ENCODE data around the gene MYO18B. TPM values are rescaled to one million over a fixed set of nuclear protein-coding genes. Genes with fewer than 3 reads are reported as not detected.

MYO18B gene
- polyA plus RNA-seq, 3 donors = not detected

- H3K27me3 ChIP-seq (ENCODE audit: control insufficient read depth in 2 of 2, insufficient read depth in 2 of 2, low read length in 2 of 2) = no peaks in the 10 kb centered on the region
- H3K4me1 ChIP-seq (ENCODE audit: control insufficient read depth in 1 of 2, insufficient read depth in 2 of 2, low read length in 2 of 2) = no peaks in the 10 kb centered on the region
- 94% methylated on average over 4 of the region's 7 CpGs for WGBS (ENCODE audit: insufficient coverage)
- Mint-ChIP-seq H3K4me1 (no peaks in the 10 kb centered on the region), H3K9me3 (peaks cover 0 to 10% (median 3%) of the 10 kb centered on the region in 7 donors), H3K27me3 (ENCODE audit: low read depth in 3 of 3) (peaks cover 2 to 25% (median 10%) of the 10 kb centered on the region in 3 donors), H3K4me3 (no peak overlapping the region), H3K36me3 (no peaks in the 10 kb centered on the region), H3K27ac (no peak overlapping the region)
- intact Hi-C loops (cut with micrococcal nuclease) = no loop called here
- H3K4me2 ChIP-seq (replicated peaks; ENCODE audit: extremely low read depth, low read length, poor library complexity, severe bottlenecking) = no peak overlapping the region
- no peaks in the 10 kb centered on the region for H3K36me3 ChIP-seq (replicated peaks in 1 of 2; ENCODE audit: control insufficient read depth in 1 of 2, insufficient read depth in 2 of 2, low read length in 2 of 2)
- no peak overlapping the region for H3K9ac ChIP-seq (ENCODE audit: insufficient read depth, low read length, poor library complexity, severe bottlenecking)
- no peaks in the 10 kb centered on the region for H4K20me1 ChIP-seq (ENCODE audit: insufficient read depth, low read length)
- TF ChIP-seq CTCF (IDR thresholded peaks at IDR 0.05) = no peak
- H3K4me3 ChIP-seq (replicated peaks in 1 of 3; ENCODE audit: low read depth in 2 of 3, low read length in 3 of 3) = no peak overlapping the region
- no peaks in the 10 kb centered on the region for H3K79me2 ChIP-seq (ENCODE audit: insufficient read depth, low read length)
- no peak overlapping the region for H3K27ac ChIP-seq (ENCODE audit: low read depth in 1 of 2, low read length in 2 of 2)
- no peak for DNase-seq
- peaks cover 0 to 4% of the 10 kb centered on the region in 2 donors for H3K9me3 ChIP-seq (replicated peaks in 1 of 2; ENCODE audit: control insufficient read depth in 1 of 2, insufficient read depth in 1 of 2, low read length in 2 of 2)
- H2AFZ ChIP-seq (ENCODE audit: insufficient read depth, low read depth, low read length, poor library complexity, severe bottlenecking) = no peak overlapping the region
Measured at GRCh38 chr22:25911243-25911972, 169.4 kb downstream of the MYO18B start.

- no peaks in the 10 kb centered on the region for H3K36me3 ChIP-seq (replicated peaks in 1 of 2; ENCODE audit: control insufficient read depth in 1 of 2, insufficient read depth in 2 of 2, low read length in 2 of 2)
- intact Hi-C loops (cut with micrococcal nuclease) = no loop called here
- WGBS (ENCODE audit: insufficient coverage) = no CpG with 5 or more reads among the region's 4 CpGs
Measured at GRCh38 chr22:25919452-25919851, 177.5 kb downstream of the MYO18B start.

More at GRCh38 chr22:25919452-25919851, 177.5 kb downstream of the MYO18B start:
- no peak overlapping the region for H3K27ac ChIP-seq (ENCODE audit: low read depth in 1 of 2, low read length in 2 of 2)
- no peak overlapping the region for H2AFZ ChIP-seq (ENCODE audit: insufficient read depth, low read depth, low read length, poor library complexity, severe bottlenecking)
- no peaks in the 10 kb centered on the region for H3K4me1 ChIP-seq (ENCODE audit: control insufficient read depth in 1 of 2, insufficient read depth in 2 of 2, low read length in 2 of 2)
- H3K36me3 Mint-ChIP-seq = no peaks in the 10 kb centered on the region
- H3K4me1 Mint-ChIP-seq = no peaks in the 10 kb centered on the region
- no peak for DNase-seq
- no peak for TF ChIP-seq CTCF (IDR thresholded peaks at IDR 0.05)
- H3K27ac Mint-ChIP-seq = no peak overlapping the region
- H3K9me3 Mint-ChIP-seq = peaks cover 0 to 3% (median 1%) of the 10 kb centered on the region in 7 donors
- peaks cover 0 to 2% of the 10 kb centered on the region in 2 donors for H3K27me3 ChIP-seq (ENCODE audit: control insufficient read depth in 2 of 2, insufficient read depth in 2 of 2, low read length in 2 of 2)
- H3K27me3 Mint-ChIP-seq (ENCODE audit: low read depth in 3 of 3) = peaks cover 7 to 9% (median 8%) of the 10 kb centered on the region in 3 donors
- no peak overlapping the region for H3K9ac ChIP-seq (ENCODE audit: insufficient read depth, low read length, poor library complexity, severe bottlenecking)
- H3K4me2 ChIP-seq (replicated peaks; ENCODE audit: extremely low read depth, low read length, poor library complexity, severe bottlenecking) = no peak overlapping the region
- H3K9me3 ChIP-seq (replicated peaks in 1 of 2; ENCODE audit: control insufficient read depth in 1 of 2, insufficient read depth in 1 of 2, low read length in 2 of 2) = no peaks in the 10 kb centered on the region
- H4K20me1 ChIP-seq (ENCODE audit: insufficient read depth, low read length) = no peaks in the 10 kb centered on the region
- H3K4me3 ChIP-seq (replicated peaks in 1 of 3; ENCODE audit: low read depth in 2 of 3, low read length in 3 of 3) = no peak overlapping the region
- no peak overlapping the region for H3K4me3 Mint-ChIP-seq
- H3K79me2 ChIP-seq (ENCODE audit: insufficient read depth, low read length) = no peaks in the 10 kb centered on the region
